Measurements from ENCODE around the gene ABCG1.

The ABCG1 gene

GRCh38 chr21:42254083-42254482 is 35.1 kb downstream of the ABCG1 start:
- no peak for DNase-seq

- DNase-seq: no peak
These were observed 36.0 kb downstream of the ABCG1 start for GRCh38 chr21:42254651-42255601.

- DNase-seq: no peak
These were observed 36.9 kb downstream of the ABCG1 start for GRCh38 chr21:42255825-42256224.

- no peak for DNase-seq
These were observed 37.4 kb downstream of the ABCG1 start for GRCh38 chr21:42256316-42256715.

- DNase-seq: no peak
These were observed 38.3 kb downstream of the ABCG1 start for GRCh38 chr21:42257091-42257765.

- DNase-seq: no peak
These were observed 39.4 kb downstream of the ABCG1 start for GRCh38 chr21:42258150-42258884.

- DNase-seq: no peak
These were observed 40.0 kb downstream of the ABCG1 start for GRCh38 chr21:42258885-42259407.

- DNase-seq: no peak
These were observed 41.2 kb downstream of the ABCG1 start for GRCh38 chr21:42260121-42260520.

- DNase-seq: no peak
These were observed 42.9 kb downstream of the ABCG1 start for GRCh38 chr21:42261829-42262200.

GRCh38 chr21:42262831-42263231 is 43.9 kb downstream of the ABCG1 start:
- DNase-seq: no peak

GRCh38 chr21:42263591-42264131 is 44.7 kb downstream of the ABCG1 start:
- no peak for DNase-seq

- DNase-seq: no peak
These were observed 45.6 kb downstream of the ABCG1 start for GRCh38 chr21:42264245-42265195.

- no peak for DNase-seq
These were observed 46.4 kb downstream of the ABCG1 start for GRCh38 chr21:42265231-42265812.

GRCh38 chr21:42266971-42267556 is 48.1 kb downstream of the ABCG1 start:
- no peak for DNase-seq

- no peak for DNase-seq
These were observed 50.4 kb downstream of the ABCG1 start for GRCh38 chr21:42269386-42269785.

GRCh38 chr21:42271065-42271464 is 52.1 kb downstream of the ABCG1 start:
- DNase-seq: no peak

GRCh38 chr21:42272109-42272962 is 53.4 kb downstream of the ABCG1 start:
- DNase-seq: no peak

- DNase-seq: no peak
These were observed 54.2 kb downstream of the ABCG1 start for GRCh38 chr21:42272984-42273600.

- no peak for DNase-seq
These were observed 57.1 kb downstream of the ABCG1 start for GRCh38 chr21:42276076-42276475.
